ENCODE results near the gene SH2D6.
"Not testable (repeated sequence)": the region's sequence is repeated elsewhere in the genome, so short reads cannot be mapped to it uniquely, and the experiment has no call there.

Gene SH2D6

GRCh38 chr2:85378257-85378656 is 40.3 kb upstream of the SH2D6 start:
- Histone ChIP-seq H4K20me1 (ENCODE audit: low read depth, low read length) (no peaks in the 10 kb centered on the region), H3K79me2 (ENCODE audit: insufficient read depth, low read length) (no peaks in the 10 kb centered on the region), H3K9ac (ENCODE audit: low read length) (no peak overlapping the region), H3K9me2 (replicated peaks; ENCODE audit: insufficient read depth, low read length) (no peaks in the 10 kb centered on the region), H3F3A (ENCODE audit: insufficient read depth) (0 out of 2 replicates have a peak, but pooled peaks cover 4% of the 10 kb centered on the region), H3K4me3 (ENCODE audit: insufficient read depth, low read length, poor library complexity, severe bottlenecking) (no peak overlapping the region), H3K27ac (ENCODE audit: low read depth, low read length) (no peak overlapping the region), H3K9me3 (ENCODE audit: insufficient read depth, low read length) (peaks cover 10% of the 10 kb centered on the region; the same call in 1 of the 2 replicates), H3K4me2 (ENCODE audit: low read depth, low read length, poor library complexity, severe bottlenecking) (no peak overlapping the region), H3K27me3 (ENCODE audit: low read length) (no peaks in the 10 kb centered on the region), H3K36me3 (ENCODE audit: low read length) (peaks cover 23% of the 10 kb centered on the region), H2AFZ (ENCODE audit: low read depth, low read length, severe bottlenecking) (no peak overlapping the region)
- TF ChIP-seq, protein P1, sequence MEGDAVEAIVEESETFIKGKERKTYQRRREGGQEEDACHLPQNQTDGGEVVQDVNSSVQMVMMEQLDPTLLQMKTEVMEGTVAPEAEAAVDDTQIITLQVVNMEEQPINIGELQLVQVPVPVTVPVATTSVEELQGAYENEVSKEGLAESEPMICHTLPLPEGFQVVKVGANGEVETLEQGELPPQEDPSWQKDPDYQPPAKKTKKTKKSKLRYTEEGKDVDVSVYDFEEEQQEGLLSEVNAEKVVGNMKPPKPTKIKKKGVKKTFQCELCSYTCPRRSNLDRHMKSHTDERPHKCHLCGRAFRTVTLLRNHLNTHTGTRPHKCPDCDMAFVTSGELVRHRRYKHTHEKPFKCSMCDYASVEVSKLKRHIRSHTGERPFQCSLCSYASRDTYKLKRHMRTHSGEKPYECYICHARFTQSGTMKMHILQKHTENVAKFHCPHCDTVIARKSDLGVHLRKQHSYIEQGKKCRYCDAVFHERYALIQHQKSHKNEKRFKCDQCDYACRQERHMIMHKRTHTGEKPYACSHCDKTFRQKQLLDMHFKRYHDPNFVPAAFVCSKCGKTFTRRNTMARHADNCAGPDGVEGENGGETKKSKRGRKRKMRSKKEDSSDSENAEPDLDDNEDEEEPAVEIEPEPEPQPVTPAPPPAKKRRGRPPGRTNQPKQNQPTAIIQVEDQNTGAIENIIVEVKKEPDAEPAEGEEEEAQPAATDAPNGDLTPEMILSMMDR (IDR thresholded peaks at IDR 0.05; ENCODE audit: insufficient read depth, low read length, poor library complexity, severe bottlenecking): no peak
- TF ChIP-seq EZH2phosphoT487 (conservative IDR thresholded peaks at IDR 0.05; ENCODE audit: low read length): no peak

DNA sequence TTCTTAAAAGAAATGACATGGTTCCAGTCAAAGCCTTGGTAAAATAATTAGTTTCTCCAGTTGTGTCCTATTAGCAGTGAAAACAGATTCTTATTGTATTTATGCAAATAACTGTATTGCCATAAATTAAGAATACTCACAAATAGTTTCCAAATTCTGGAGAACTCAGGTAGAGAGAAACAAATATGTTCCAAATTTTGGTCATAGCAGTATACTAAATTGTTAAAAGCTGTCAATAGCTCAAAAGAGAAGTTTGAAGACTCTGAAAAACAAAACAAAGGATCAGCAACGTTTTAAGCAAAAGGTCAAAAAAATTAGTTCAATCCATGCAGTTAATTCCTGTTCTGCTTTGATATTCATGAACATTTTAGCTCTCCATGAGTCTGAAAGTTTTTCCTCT is 38.5 kb upstream of the SH2D6 start:
- Histone ChIP-seq H3K9me2 (replicated peaks; ENCODE audit: insufficient read depth, low read length) (no peaks in the 10 kb centered on the region), H3K27me3 (ENCODE audit: low read length) (no peaks in the 10 kb centered on the region), H2AFZ (ENCODE audit: low read depth, low read length, severe bottlenecking) (no peak overlapping the region), H3K9ac (ENCODE audit: low read length) (no peak overlapping the region), H4K20me1 (ENCODE audit: low read depth, low read length) (no peaks in the 10 kb centered on the region), H3K27ac (ENCODE audit: low read depth, low read length) (no peak overlapping the region), H3K4me2 (ENCODE audit: low read depth, low read length, poor library complexity, severe bottlenecking) (no peak overlapping the region), H3K4me3 (ENCODE audit: insufficient read depth, low read length, poor library complexity, severe bottlenecking) (no peak overlapping the region), H3K9me3 (ENCODE audit: insufficient read depth, low read length) (peaks cover 10% of the 10 kb centered on the region; the same call in 1 of the 2 replicates), H3K36me3 (ENCODE audit: low read length) (peaks cover 23% of the 10 kb centered on the region), H3K79me2 (ENCODE audit: insufficient read depth, low read length) (no peaks in the 10 kb centered on the region), H3F3A (ENCODE audit: insufficient read depth) (0 out of 2 replicates have a peak, but pooled peaks cover 3% of the 10 kb centered on the region)
- TF ChIP-seq, protein P1 (IDR thresholded peaks at IDR 0.05; ENCODE audit: insufficient read depth, low read length, poor library complexity, severe bottlenecking): no peak
- TF ChIP-seq EZH2phosphoT487 (conservative IDR thresholded peaks at IDR 0.05; ENCODE audit: low read length): no peak

GRCh38 chr2:85383151-85383550 is 35.4 kb upstream of the SH2D6 start:
- H3K79me2 ChIP-seq (ENCODE audit: insufficient read depth, low read length); H3K27ac ChIP-seq (ENCODE audit: low read depth, low read length); H3K4me2 ChIP-seq (ENCODE audit: low read depth, low read length, poor library complexity, severe bottlenecking): not testable (repeated sequence)

GRCh38 chr2:85383850-85384249 is 34.7 kb upstream of the SH2D6 start:
- H3K4me2 ChIP-seq (ENCODE audit: low read depth, low read length, poor library complexity, severe bottlenecking): no peak overlapping the region
- TF ChIP-seq EZH2phosphoT487 (conservative IDR thresholded peaks at IDR 0.05; ENCODE audit: low read length): no peak
- TF ChIP-seq, protein P1 (IDR thresholded peaks at IDR 0.05; ENCODE audit: insufficient read depth, low read length, poor library complexity, severe bottlenecking): no peak
- no peaks in the 10 kb centered on the region for H4K20me1 ChIP-seq (ENCODE audit: low read depth, low read length)
- H3F3A ChIP-seq (ENCODE audit: insufficient read depth): no peaks in the 10 kb centered on the region
- H2AFZ ChIP-seq (ENCODE audit: low read depth, low read length, severe bottlenecking): no peak overlapping the region
- peaks cover 20% of the 10 kb centered on the region for H3K36me3 ChIP-seq (ENCODE audit: low read length)
- no peaks in the 10 kb centered on the region for H3K9me2 ChIP-seq (replicated peaks; ENCODE audit: insufficient read depth, low read length)
- H3K9me3 ChIP-seq (ENCODE audit: insufficient read depth, low read length): peaks cover 10% of the 10 kb centered on the region; the same call in 1 of the 2 replicates
- H3K27ac ChIP-seq (ENCODE audit: low read depth, low read length): no peak overlapping the region
- no peaks in the 10 kb centered on the region for H3K79me2 ChIP-seq (ENCODE audit: insufficient read depth, low read length)
- H3K4me3 ChIP-seq (ENCODE audit: insufficient read depth, low read length, poor library complexity, severe bottlenecking): no peak overlapping the region
- no peaks in the 10 kb centered on the region for H3K27me3 ChIP-seq (ENCODE audit: low read length)
- no peak overlapping the region for H3K9ac ChIP-seq (ENCODE audit: low read length)

More at GRCh38 chr2:85383151-85383550, 35.4 kb upstream of the SH2D6 start:
- not testable (repeated sequence) for H2AFZ ChIP-seq (ENCODE audit: low read depth, low read length, severe bottlenecking); H3K4me3 ChIP-seq (ENCODE audit: insufficient read depth, low read length, poor library complexity, severe bottlenecking); H3K9ac ChIP-seq (ENCODE audit: low read length); H3K9me2 ChIP-seq (replicated peaks; ENCODE audit: insufficient read depth, low read length); H3F3A ChIP-seq (ENCODE audit: insufficient read depth); H3K9me3 ChIP-seq (ENCODE audit: insufficient read depth, low read length); H3K27me3 ChIP-seq (ENCODE audit: low read length); H4K20me1 ChIP-seq (ENCODE audit: low read depth, low read length)
- H3K36me3 ChIP-seq (ENCODE audit: low read length): peaks cover 23% of the 10 kb centered on the region

Data from SU-DHL-6 (cell line).